Sigmoid colon (tissue), 7 donors: Measurements from ENCODE around the gene RHBDL3. TPM values are rescaled to one million over a fixed set of nuclear protein-coding genes. Genes with fewer than 3 reads are reported as not detected.

Experiments used
- DNase-seq: peaks from one replicate; pipeline ENCODE4 v3.0.0-alpha.2; 2019
- H3K27ac ChIP-seq, 4 donors: fragments of 200-600 bp; sonication (generic); one replicate each; pipeline ENCODE4 v1.5.1; 2016 to 2019; ENCODE audit warnings: mild to moderate bottlenecking in 1 of 4
- H3K27me3 ChIP-seq, 3 donors: fragments of 200-600 bp; sonication (generic); one replicate each; pipeline ENCODE4 v1.5.1; 2019; ENCODE audit warnings: mild to moderate bottlenecking in 1 of 3
- H3K36me3 ChIP-seq, 4 donors: fragments of 200-600 bp; sonication (generic); one replicate each; pipeline ENCODE4 v1.5.1; 2016 to 2019
- H3K4me1 ChIP-seq, 4 donors: fragments of 200-600 bp; sonication (generic); one replicate each; pipeline ENCODE4 v1.5.1; 2017 to 2019
- H3K4me3 ChIP-seq, 4 donors: fragments of 200-600 bp; sonication (generic); one replicate each; pipeline ENCODE4 v1.5.1; 2017 to 2019; ENCODE audit warnings: mild to moderate bottlenecking in 2 of 4, moderate library complexity in 1 of 4
- H3K9me3 ChIP-seq, 4 donors: fragments of 200-600 bp in 3 of 4; sonication (generic) in 3 of 4; one replicate each; pipeline versions ENCODE4 v1.5.1 to v1.6.1; 2013 to 2019
- EP300 ChIP-seq, 4 donors: sonication (generic); formaldehyde crosslinking; IDR thresholded peaks; one replicate each; pipeline ENCODE4 v1.6.1; 2017; ENCODE audit warnings: antibody characterized with exemption in 4 of 4
- POLR2A ChIP-seq, 2 donors: fragments of 450-650 bp; IDR thresholded peaks; one replicate each; pipeline ENCODE4 v1.6.1; 2016; ENCODE audit warnings: antibody characterized with exemption in 2 of 2, mild to moderate bottlenecking in 2 of 2, moderate library complexity in 2 of 2
- POLR2AphosphoS5 ChIP-seq, 4 donors: sonication (generic); formaldehyde crosslinking; IDR thresholded peaks; one replicate each; pipeline ENCODE4 v1.6.1; 2017; ENCODE audit warnings: antibody characterized with exemption in 4 of 4
- WGBS, 2 donors: extraction: QIAGEN DNeasy Blood & Tissue Kit; methylation state at CpG; one replicate each; pipeline ENCODE4 v1.1.7; 2013; 5-methylcytosine and 5-hydroxymethylcytosine counted together
- intact Hi-C: fragments of 100-400 bp; cut with DNase I; formaldehyde crosslinking; loops from one replicate; pipeline ENCODE4 v1.15.1; 2023
- polyA plus RNA-seq, 3 donors: library from polyadenylated mRNA; stranded (reverse); fragments of 200-250 nt; gene quantifications; one replicate each; pipeline ENCODE4 v1.2.3, GENCODE V29; 2013
- total RNA-seq, 4 donors: library from RNA; depleted of rRNA; stranded (reverse); fragments of >200 nt; gene quantifications; one replicate each; pipeline ENCODE4 v1.1.0, GENCODE V29; 2016
- TF ChIP-seq, protein P1 (sequence below), 4 experiments: fragments of 450-650 bp in 3 of 4; fragments of 200-600 bp in 1 of 4; IDR thresholded peaks; one replicate each; pipeline ENCODE4 v1.5.1; 2016 to 2019; ENCODE audit warnings: antibody characterized with exemption in 4 of 4, mild to moderate bottlenecking in 3 of 4, moderate library complexity in 2 of 4
- donor health status: healthy with polysubstance abuse.
- donor health status: Bipolar disorder and iron deficiency.
- donor health status: healthy.

Gene RHBDL3
- total and polyA plus RNA-seq, 7 donors = 0.23 to 0.83 (median 0.61) TPM; not detected in 1

DNA sequence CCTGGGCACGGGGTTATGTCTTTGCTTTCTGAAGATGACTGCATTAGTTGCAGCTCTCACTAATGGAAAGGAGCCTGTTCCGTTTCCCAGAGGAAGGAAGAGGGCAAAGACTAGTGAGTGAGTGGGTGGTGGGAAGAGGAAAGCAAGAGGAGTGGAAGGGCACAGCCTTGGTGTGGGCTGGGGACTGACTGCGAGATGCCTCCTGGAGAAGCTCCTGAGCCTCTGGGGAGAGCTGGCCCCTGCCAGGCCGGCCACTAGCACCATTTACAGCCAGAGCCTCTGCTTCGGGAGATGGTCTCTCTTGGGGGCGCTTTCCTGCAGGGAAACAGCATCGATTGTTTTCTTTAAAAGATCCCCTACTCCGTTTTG, 825 bp upstream of the RHBDL3 start:
- peaks cover 0 to 23% (median 19%) of the 10 kb centered on the region in 4 donors for H3K4me1 ChIP-seq
- intact Hi-C loops = no loop called here
- 10 to 32% methylated on average over 8 of the region's 8 CpGs for WGBS, 2 donors
- H3K27me3 ChIP-seq = peaks cover 0 to 34% (median 12%) of the 10 kb centered on the region in 3 donors
- TF ChIP-seq EP300 (IDR thresholded peaks at IDR 0.05) (no peak), POLR2A (IDR thresholded peaks at IDR 0.05) (no peak), POLR2AphosphoS5 (IDR thresholded peaks at IDR 0.05) (no peak)
- TF ChIP-seq, protein P1, sequence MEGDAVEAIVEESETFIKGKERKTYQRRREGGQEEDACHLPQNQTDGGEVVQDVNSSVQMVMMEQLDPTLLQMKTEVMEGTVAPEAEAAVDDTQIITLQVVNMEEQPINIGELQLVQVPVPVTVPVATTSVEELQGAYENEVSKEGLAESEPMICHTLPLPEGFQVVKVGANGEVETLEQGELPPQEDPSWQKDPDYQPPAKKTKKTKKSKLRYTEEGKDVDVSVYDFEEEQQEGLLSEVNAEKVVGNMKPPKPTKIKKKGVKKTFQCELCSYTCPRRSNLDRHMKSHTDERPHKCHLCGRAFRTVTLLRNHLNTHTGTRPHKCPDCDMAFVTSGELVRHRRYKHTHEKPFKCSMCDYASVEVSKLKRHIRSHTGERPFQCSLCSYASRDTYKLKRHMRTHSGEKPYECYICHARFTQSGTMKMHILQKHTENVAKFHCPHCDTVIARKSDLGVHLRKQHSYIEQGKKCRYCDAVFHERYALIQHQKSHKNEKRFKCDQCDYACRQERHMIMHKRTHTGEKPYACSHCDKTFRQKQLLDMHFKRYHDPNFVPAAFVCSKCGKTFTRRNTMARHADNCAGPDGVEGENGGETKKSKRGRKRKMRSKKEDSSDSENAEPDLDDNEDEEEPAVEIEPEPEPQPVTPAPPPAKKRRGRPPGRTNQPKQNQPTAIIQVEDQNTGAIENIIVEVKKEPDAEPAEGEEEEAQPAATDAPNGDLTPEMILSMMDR (IDR thresholded peaks at IDR 0.05) = no peak
- peak overlapping the region; percentile 34 to 52 (median 42) for H3K27ac ChIP-seq
- DNase-seq = no peak
- H3K4me3 ChIP-seq = peak overlapping the region in 2 of 4 donors; percentile 81
- no peaks in the 10 kb centered on the region for H3K9me3 ChIP-seq
- no peaks in the 10 kb centered on the region for H3K36me3 ChIP-seq

DNA sequence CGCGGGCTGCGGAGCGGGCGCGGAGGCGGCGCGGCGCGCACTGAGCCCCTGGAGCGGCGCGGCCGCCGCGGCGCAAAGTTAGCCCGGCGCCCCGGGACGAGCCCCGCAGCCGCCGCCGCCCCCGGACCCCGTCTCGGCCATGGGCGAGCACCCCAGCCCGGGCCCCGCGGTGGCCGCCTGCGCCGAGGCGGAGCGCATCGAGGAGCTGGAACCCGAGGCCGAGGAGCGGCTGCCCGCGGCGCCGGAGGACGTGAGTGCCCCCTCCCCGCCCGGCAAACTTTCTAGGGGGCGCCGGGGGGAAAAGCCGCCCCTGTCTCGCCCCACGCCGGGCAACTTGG, 388 bp downstream of the RHBDL3 start:
- peak overlapping the region in 1 of 4 donors; percentile 25 for H3K27ac ChIP-seq
- DNase-seq = no peak
- H3K36me3 ChIP-seq = no peaks in the 10 kb centered on the region
- H3K9me3 ChIP-seq = no peaks in the 10 kb centered on the region
- TF ChIP-seq, protein P1 (IDR thresholded peaks at IDR 0.05) = no peak
- TF ChIP-seq EP300 (IDR thresholded peaks at IDR 0.05) = no peak
- TF ChIP-seq POLR2AphosphoS5 (IDR thresholded peaks at IDR 0.05) = no peak
- TF ChIP-seq POLR2A (IDR thresholded peaks at IDR 0.05) = no peak
- peaks cover 0 to 23% (median 19%) of the 10 kb centered on the region in 4 donors for H3K4me1 ChIP-seq
- intact Hi-C loops = no loop called here
- WGBS, 2 donors = 1% methylated on average over 55 of the region's 55 CpGs
- H3K4me3 ChIP-seq = peak overlapping the region; percentile 63 to 81 (median 72)
- peaks cover 6 to 45% (median 12%) of the 10 kb centered on the region in 3 donors for H3K27me3 ChIP-seq

DNA sequence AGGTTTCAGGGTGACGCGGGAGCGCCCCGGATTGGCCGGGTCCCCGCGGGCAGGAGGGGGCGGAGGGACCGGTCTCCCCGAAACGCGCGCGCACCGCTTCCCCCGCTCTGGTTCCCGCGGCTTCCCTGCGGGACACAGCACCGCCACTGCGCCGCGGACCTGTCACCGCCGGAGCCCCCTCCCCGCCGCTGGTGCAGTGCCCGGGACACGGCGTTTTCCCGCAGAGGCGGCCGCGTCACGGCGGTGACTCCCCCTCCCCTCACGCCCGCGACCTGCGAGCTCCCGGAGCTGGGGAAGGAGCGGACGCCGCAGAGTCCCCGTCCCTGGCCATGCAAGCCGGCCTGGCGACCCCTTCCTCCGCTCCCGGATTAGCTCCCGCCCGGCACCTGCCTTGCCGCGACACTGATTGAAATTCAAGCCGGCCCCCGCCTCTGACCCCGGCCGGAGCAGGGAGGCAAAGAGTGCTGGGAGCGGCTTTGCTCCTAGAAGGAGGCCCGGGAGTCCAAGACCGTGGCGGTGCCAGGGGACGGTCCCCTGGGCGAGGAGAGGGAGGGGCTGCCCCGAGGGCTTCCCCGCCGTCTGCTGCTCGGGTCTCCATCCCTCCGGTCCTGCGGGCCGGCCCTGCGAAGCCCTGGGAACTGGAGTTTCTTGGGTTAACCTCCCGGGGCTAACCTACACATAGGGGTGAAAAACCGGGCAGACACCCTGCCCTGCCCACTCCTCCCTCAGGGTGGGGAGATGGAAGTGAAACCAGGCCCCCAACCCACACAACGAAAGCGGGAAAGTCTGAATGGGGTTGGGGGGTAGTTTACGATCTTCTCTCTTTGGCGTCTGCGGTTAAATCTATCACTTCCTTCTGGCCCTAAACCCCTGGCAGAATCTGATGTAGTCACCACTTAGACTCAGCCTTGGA, 1.0 kb downstream of the RHBDL3 start:
- no peak for DNase-seq
- Histone ChIP-seq H3K27me3 (peaks cover 6 to 50% (median 12%) of the 10 kb centered on the region in 3 donors), H3K4me3 (peak overlapping the region; percentile 63 to 81 (median 72)), H3K9me3 (no peaks in the 10 kb centered on the region), H3K36me3 (no peaks in the 10 kb centered on the region), H3K4me1 (peaks cover 0 to 23% (median 19%) of the 10 kb centered on the region in 4 donors), H3K27ac (peak overlapping the region in 1 of 4 donors; percentile 25)
- intact Hi-C loops = no loop called here
- TF ChIP-seq EP300 (IDR thresholded peaks at IDR 0.05) = no peak
- no peak for TF ChIP-seq POLR2AphosphoS5 (IDR thresholded peaks at IDR 0.05)
- TF ChIP-seq, protein P1 (IDR thresholded peaks at IDR 0.05) = no peak
- 1% methylated on average over 78 of the region's 78 CpGs for WGBS, 2 donors

DNA sequence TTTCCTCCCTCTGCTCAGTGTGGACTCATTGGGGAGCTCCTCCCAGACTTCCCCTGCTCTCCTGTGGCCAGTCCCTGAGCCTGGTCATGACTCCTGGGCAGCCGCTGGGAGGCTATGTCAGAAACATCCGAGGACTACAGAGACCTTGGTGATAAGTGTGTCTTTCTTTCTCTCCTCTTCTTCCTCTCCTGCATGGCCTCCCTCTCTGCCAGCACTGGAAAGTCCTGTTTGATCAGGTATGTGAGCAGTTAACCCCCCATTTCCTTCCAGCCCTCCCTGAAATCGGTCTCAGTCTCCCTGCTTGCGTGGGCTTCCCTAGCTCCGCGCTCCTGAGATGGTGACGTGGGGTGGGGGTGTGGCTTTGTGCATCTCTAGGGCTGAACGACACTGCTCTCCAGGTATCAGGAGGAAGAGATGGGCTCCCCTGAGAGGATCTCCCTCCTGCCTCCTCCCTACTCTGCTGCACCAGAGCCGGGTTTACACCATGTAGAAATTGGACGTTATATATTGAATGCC, 2.1 kb downstream of the RHBDL3 start:
- Histone ChIP-seq H3K36me3 (no peaks in the 10 kb centered on the region), H3K27me3 (peaks cover 6 to 59% (median 12%) of the 10 kb centered on the region in 3 donors), H3K4me3 (no peak overlapping the region), H3K9me3 (no peaks in the 10 kb centered on the region), H3K27ac (no peak overlapping the region), H3K4me1 (peaks cover 0 to 23% (median 19%) of the 10 kb centered on the region in 4 donors)
- TF ChIP-seq POLR2A (IDR thresholded peaks at IDR 0.05) (no peak), EP300 (IDR thresholded peaks at IDR 0.05) (no peak), POLR2AphosphoS5 (IDR thresholded peaks at IDR 0.05) (no peak)
- TF ChIP-seq, protein P1 (IDR thresholded peaks at IDR 0.05) = no peak
- intact Hi-C loops = no loop called here
- WGBS, 2 donors = 7 to 18% methylated on average over 10 of the region's 10 CpGs
- DNase-seq = no peak
